DND-41 (cell line): ENCODE measurements around the gene NEK8.

ENCODE experiments used
- EZH2 ChIP-seq: IDR thresholded peaks from 3 replicates; pipeline ENCODE4 v1.6.1; 2012; ENCODE audit warnings: borderline replicate concordance, low read depth, mild to moderate bottlenecking, moderate library complexity, low read length, inconsistent platforms; ENCODE audit not compliant: severe bottlenecking
- TF ChIP-seq, protein P1 (sequence below): IDR thresholded peaks from 2 replicates; pipeline ENCODE4 v1.5.1; 2012; ENCODE audit warnings: borderline replicate concordance, low read length, moderate library complexity, mild to moderate bottlenecking; ENCODE audit not compliant: poor library complexity, severe bottlenecking; ENCODE audit errors: extremely low read depth

DNA sequence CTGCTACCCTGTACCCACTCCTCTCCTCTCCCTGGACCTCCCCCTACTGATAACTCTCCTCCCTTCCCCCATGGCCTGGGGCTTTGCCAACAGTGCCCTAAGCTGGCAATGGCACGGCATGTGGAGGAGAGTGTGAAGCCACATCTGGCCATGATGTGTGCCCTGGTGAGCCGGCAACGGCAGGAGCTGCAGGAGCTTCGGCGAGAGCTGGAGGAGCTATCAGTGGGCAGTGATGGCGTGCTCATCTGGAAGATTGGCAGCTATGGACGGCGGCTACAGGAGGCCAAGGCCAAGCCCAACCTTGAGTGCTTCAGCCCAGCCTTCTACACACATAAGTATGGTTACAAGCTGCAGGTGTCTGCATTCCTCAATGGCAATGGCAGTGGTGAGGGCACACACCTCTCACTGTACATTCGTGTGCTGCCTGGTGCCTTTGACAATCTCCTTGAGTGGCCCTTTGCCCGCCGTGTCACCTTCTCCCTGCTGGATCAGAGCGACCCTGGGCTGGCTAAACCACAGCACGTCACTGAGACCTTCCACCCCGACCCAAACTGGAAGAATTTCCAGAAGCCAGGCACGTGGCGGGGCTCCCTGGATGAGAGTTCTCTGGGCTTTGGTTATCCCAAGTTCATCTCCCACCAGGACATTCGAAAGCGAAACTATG, 20.4 kb downstream of the NEK8 start:
- TF ChIP-seq, protein P1, sequence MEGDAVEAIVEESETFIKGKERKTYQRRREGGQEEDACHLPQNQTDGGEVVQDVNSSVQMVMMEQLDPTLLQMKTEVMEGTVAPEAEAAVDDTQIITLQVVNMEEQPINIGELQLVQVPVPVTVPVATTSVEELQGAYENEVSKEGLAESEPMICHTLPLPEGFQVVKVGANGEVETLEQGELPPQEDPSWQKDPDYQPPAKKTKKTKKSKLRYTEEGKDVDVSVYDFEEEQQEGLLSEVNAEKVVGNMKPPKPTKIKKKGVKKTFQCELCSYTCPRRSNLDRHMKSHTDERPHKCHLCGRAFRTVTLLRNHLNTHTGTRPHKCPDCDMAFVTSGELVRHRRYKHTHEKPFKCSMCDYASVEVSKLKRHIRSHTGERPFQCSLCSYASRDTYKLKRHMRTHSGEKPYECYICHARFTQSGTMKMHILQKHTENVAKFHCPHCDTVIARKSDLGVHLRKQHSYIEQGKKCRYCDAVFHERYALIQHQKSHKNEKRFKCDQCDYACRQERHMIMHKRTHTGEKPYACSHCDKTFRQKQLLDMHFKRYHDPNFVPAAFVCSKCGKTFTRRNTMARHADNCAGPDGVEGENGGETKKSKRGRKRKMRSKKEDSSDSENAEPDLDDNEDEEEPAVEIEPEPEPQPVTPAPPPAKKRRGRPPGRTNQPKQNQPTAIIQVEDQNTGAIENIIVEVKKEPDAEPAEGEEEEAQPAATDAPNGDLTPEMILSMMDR: no peak
- no peak for TF ChIP-seq EZH2
